Stimulated activated CD4-positive, alpha-beta T cell treated with anti-CD3 and anti-CD28 coated beads, TNF-alpha, amount 100 ng/mL, for 24 hours (primary cell): Measurements from ENCODE around the gene UBL3.

Source experiments
- DNase-seq, 3 experiments: peaks; one replicate each; pipeline ENCODE4 v3.0.0-alpha.2; 2020; ENCODE audit warnings: low read depth in 3 of 3

Gene UBL3

DNA sequence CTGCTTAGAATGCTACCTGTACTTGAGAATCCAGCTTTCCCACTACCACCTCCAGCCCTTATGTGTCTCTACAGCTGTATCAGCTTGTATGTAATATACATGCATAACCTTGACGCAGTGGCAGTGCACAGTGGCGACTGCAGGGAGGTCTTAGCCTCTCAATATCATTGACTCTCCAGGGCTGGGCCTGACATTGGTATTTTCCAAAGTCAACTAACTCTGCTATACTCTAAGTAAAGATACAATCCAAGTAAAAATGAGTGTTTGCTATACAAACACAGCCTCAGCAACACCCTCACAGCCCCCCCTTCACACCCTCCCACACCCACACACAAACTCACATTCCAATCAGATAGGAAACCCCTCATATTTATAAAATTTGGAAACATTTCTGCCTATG, 6.7 kb upstream of the UBL3 start:
- DNase-seq, result no peak

DNA sequence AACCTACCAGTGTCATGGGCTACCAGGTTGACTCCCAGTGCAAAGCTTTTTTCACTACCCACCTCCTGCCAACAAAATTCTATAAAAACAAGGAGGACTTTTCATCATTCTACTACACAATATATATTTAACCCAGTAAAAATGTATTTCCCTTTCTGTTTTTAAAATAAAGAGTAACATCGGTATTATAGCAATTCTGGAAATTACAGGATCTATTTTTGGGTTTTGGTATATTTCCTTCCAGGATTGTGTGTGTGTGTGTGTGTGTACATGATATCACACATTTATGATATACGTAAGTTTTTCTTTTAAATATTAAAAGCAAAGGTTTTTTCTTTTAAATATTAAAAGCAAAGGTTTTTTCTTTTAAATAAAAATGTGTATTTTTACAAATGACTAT, 6.0 kb upstream of the UBL3 start:
- no peak for DNase-seq

- DNase-seq, result no peak
Measured at GRCh38 chr13:29855784-29856183, 5.4 kb upstream of the UBL3 start.

- DNase-seq, result no peak
Measured at GRCh38 chr13:29855009-29855408, 4.6 kb upstream of the UBL3 start.

GRCh38 chr13:29853131-29853530, 2.7 kb upstream of the UBL3 start:
- no peak for DNase-seq

- no peak for DNase-seq
Measured at GRCh38 chr13:29852472-29853054, 2.1 kb upstream of the UBL3 start.

GRCh38 chr13:29849731-29850212, 645 bp downstream of the UBL3 start:
- peak in 2 of 3 experiments; percentile 2 to 26 for DNase-seq

DNA sequence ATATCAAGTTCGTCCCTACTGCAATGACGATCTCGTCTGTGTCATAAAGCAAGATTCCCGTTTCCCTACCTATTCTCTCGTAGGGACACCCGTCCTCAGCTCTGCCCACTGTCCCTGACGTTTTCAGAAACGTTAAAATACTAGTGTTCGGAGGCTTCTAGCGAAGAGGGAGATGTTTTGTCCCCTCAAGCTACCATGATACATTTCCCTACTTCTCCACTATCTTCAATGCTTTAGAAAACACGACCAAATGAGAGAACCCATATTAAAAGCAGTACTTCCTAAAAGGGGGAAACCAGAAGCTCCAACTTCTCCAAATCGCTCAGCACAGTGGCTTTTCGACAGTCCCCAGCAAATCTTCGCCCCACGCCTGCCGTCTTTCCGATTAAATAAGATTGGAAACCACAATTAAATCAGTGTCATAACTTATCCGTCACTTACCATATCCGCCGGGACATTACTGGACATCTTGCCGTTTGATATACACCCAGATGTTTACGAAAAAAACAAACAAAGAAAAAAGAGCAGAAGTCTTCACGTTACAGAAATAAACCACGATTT, 1.3 kb downstream of the UBL3 start:
- peak in 2 of 3 experiments; percentile 5 to 16 for DNase-seq

DNA sequence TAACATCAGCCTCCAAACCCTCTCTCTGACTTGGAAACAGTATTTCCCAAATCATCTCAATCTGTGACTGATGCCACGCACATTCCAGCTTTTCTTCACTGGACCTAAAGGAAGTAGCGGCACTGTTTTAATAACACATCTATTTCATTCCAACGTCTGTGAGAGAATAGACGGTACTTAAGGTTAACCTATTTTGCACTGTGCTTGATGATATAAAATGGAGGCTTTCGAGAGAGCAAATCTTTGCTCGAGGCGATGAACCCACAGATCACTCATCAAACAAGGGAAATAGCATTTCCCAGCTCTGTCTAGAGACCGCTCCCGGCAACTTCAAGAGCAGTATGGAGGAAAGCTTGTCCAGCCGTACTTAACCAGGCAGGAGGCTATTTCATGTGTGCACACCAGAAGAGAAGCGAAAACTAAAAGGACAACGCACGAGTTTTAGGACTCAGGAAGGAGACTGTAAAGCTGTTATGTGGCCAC, 2.9 kb downstream of the UBL3 start:
- DNase-seq, result no peak

- no peak for DNase-seq
Measured at GRCh38 chr13:29846475-29847256, 3.8 kb downstream of the UBL3 start.

DNA sequence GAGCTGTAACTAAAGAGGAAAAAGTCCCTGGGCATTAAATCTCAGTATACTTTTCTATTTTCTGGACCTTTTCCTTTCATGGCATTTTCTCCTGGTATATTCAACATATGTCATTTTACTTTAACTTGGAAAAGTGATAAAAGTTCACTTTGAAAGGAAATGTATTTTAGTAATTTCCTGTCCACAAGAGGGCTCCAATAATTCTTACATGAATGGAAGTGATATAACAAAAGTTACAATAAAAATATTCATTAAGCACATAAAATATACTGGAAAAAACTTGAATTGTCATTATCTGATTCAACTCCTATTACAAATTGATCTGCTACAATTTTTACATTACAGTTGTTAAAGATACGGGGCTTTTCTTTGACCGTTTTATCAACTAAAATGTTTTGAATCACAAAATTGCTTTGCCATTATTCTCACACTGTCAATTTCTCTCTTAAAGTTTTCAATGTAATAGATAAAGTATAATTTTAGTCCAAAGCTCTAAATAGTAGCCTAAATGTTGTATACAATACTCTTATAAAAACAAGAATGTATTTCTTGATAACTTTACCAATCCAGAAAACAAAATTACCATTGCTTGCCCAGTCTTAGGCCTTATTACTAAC, 4.9 kb downstream of the UBL3 start:
- no peak for DNase-seq

GRCh38 chr13:29844441-29844840, 6.0 kb downstream of the UBL3 start:
- DNase-seq, result no peak

DNA sequence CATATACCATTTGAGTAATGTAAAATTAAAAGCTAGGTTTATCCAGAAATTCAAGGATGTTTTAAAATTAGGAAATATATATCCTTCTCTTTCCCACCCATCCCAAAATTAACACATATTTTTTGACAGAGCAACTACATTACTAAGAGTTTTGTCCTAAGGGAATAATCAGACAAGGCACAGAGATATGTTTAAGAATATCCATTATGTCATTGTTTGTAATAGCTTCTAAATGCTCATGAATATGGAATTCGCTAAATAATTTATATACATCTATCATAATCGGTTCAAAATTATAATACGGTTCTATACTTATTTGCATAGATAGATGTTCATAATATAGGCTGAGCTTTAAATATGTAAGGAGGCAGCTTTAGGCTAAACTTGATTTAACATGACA, 9.8 kb downstream of the UBL3 start:
- DNase-seq, result no peak

DNA sequence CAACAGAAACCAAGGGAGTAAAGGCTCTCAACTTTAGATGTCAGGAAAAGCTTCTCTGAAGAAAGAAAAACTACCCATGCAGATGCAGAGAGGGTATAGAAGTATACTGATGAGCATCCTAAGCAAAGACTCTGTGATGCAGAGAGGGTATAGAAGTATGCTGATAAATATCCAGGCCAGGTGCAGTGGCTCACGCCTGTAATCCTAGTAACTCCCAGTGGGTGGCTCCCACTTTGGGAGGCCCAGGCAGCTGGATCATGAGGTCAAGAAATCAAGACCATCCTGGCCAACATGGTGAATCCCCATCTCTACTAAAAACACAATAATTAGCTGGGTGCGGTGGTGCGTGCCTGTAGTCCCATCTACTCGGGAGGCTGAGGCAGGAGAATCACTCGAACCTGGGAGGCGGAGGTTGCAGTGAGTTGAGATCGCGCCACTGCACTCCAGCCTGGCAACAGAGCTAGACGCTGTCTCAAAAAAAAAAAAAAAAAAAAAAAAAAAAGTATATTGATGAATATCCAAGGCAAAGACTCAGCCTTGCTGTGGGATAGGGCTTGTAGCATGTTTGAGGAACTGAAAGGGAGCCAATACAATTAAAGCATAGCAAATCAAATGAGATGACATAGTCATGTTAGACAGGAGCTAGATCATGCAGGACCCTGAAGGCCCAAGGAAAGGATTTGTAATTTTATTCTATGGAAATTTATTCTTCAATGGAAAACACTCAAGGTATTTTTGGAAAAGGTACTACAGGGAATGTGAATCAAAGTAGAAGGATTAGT, 14.9 kb downstream of the UBL3 start:
- no peak for DNase-seq

DNA sequence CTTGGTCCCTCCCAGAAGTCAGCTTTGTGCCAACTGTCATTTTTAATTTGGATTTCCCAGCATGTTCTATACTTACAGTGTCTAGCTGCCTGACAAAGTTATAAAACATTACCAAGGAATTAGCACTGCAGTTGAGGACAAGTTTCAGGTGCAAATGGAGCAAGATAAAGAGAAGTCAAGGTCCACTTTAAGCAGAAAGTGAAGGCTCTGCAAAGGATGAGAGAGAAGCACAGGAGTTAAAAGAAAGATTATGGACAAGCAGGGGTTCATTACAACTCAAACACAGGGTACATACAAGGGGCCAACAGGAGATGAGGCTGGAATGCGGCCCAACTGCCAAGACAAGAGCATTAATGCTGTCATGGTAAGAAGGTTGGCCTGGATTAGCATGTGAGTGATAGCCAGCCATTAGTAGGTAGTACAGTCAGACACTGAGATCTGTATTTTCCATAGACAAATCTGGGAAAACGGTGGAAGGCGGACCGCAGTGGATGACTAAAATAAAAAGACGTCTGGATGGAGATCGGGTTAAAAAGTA, 17.6 kb downstream of the UBL3 start:
- DNase-seq, result no peak

DNA sequence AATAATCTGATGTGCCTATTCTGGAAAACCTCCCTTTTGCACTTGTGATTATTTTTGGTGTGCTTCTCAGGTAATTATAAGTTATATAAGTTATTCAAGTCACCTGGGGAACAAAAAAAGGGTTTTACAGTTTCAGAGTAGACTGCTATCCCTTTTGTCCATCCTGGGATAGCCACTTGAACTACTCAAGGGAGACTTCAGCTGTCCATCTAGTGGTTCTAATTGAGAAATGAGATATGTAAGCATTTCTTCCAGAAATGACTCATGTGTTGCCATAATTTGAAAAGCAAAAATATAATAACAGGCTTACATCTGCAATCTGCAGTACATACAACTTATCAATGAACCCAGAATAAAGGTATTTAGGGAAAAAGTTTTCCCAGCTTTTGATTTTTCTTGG, 20.4 kb downstream of the UBL3 start:
- DNase-seq, result no peak

- DNase-seq, result no peak
Measured at GRCh38 chr13:29819143-29819542, 31.3 kb downstream of the UBL3 start.

- DNase-seq, result no peak
Measured at GRCh38 chr13:29817604-29818378, 32.6 kb downstream of the UBL3 start.

- no peak for DNase-seq
Measured at GRCh38 chr13:29816715-29817114, 33.7 kb downstream of the UBL3 start.

GRCh38 chr13:29815336-29815735, 35.1 kb downstream of the UBL3 start:
- no peak for DNase-seq

- no peak for DNase-seq
Measured at GRCh38 chr13:29810898-29811297, 39.5 kb downstream of the UBL3 start.
